HG03460 (cell line): ENCODE data around the gene WEE2.
"Not testable (repeated sequence)": the region's sequence is repeated elsewhere in the genome, so short reads cannot be mapped to it uniquely, and the experiment has no call there.

Experiments used
- ATAC-seq: cut with Tn5 transposase; IDR thresholded peaks from one replicate; pipeline ENCODE4 v1.9.1; 2021; ENCODE audit not compliant: unreplicated experiment

The WEE2 gene

DNA sequence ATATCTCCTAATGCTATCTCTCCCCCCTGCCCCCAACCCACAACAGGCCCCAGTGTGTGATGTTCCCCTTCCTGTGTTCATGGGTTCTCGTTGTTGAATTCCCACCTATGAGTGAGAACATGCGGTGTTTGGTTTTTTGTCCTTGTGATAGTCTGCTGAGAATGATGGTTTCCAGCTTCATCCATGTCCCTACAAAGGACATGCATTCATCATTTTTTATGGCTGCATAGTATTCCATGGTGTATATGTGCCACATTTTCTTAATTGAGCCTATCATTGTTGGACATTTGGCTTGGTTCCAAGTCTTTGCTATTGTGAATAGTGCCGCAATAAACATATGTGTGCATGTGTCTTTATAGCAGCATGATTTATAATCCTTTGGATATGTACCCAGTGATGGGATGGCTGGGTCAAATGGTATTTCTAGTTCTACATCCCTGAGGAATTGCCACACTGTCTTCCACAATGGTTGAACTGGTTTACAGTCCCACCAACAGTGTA is 62.0 kb downstream of the WEE2 start:
- not testable (repeated sequence) for ATAC-seq

- ATAC-seq: no peak
Observed at GRCh38 chr7:141776374-141776773, 68.2 kb downstream of the WEE2 start, which contains the start of gene TAS2R4. TSS of gene TAS2R4 (plus strand) at chr7:141776674. CDS start at chr7:141778489, 1,815 bp downstream.
